Thoracic aorta (tissue), 2 donors: ENCODE measurements around the gene GBP4. TPM values are rescaled to one million over a fixed set of nuclear protein-coding genes. Genes with fewer than 3 reads are reported as not detected.
A peak's percentile ranks its signal among the peaks of the same experiment; 100 is the strongest.

Experiments used
- ATAC-seq: fragments of 150-250 bp; one replicate; pipeline ENCODE4 v1.8.0; 2017; ENCODE audit warnings: low read depth; ENCODE audit not compliant: insufficient number of reproducible peaks, low FRiP score
- DNase-seq: peaks from one replicate; pipeline ENCODE4 v3.0.0-alpha.2; 2020; ENCODE audit warnings: low spot score
- H3K27ac ChIP-seq, 2 donors: fragments of 200-600 bp; sonication (generic); 1 replicate in 1 of 2; 2 replicates in 1 of 2; pipeline ENCODE4 v1.5.1; 2016; ENCODE audit warnings: mild to moderate bottlenecking in 2 of 2, moderate library complexity in 2 of 2
- H3K27me3 ChIP-seq: fragments of 200-600 bp; sonication (generic); replicated peaks from 2 replicates; pipeline ENCODE4 v1.6.0; 2016; ENCODE audit warnings: mild to moderate bottlenecking; ENCODE audit not compliant: insufficient read depth
- H3K36me3 ChIP-seq: fragments of 200-600 bp; sonication (generic); one replicate; pipeline ENCODE4 v1.5.1; 2016
- H3K4me1 ChIP-seq, 2 donors: fragments of 200-600 bp; sonication (generic); 1 replicate in 1 of 2; 2 replicates in 1 of 2; pipeline versions ENCODE4 v1.5.1 to v1.6.0; 2016; ENCODE audit warnings: low read depth in 2 of 2, mild to moderate bottlenecking in 1 of 2; ENCODE audit not compliant: control insufficient read depth in 1 of 2
- H3K4me3 ChIP-seq: fragments of 200-600 bp; sonication (generic); 2 replicates; pipeline ENCODE4 v1.5.1; 2016; ENCODE audit warnings: mild to moderate bottlenecking
- H3K9me3 ChIP-seq: fragments of 200-600 bp; sonication (generic); 2 replicates; pipeline ENCODE4 v1.5.1; 2016
- CTCF ChIP-seq: fragments of 200-600 bp; sonication (generic); IDR thresholded peaks from one replicate; pipeline ENCODE4 v1.5.1; 2019; ENCODE audit warnings: antibody characterized with exemption
- total RNA-seq, 2 donors: library from RNA; depleted of rRNA; stranded (reverse); fragments of >200 nt; gene quantifications; one replicate each; pipeline versions ENCODE4 v1.1.0 to v1.2.3, GENCODE V29; 2016

GBP4 gene
- total RNA-seq, 2 donors from 2014 or later, result 5.8 to 20.2 TPM

GRCh38 chr1:89165811-89166210, 32.9 kb downstream of the GBP4 start:
- no peak overlapping the region for H3K27ac ChIP-seq
- no peaks in the 10 kb centered on the region for H3K36me3 ChIP-seq
- H3K27me3 ChIP-seq, result no peaks in the 10 kb centered on the region
- H3K4me3 ChIP-seq, result no peak overlapping the region
- DNase-seq (no peak), ATAC-seq (no peak)
- H3K9me3 ChIP-seq, result no peaks in the 10 kb centered on the region
- no peak for TF ChIP-seq CTCF
- no peaks in the 10 kb centered on the region for H3K4me1 ChIP-seq

GRCh38 chr1:89151047-89151446, 47.7 kb downstream of the GBP4 start:
- Histone ChIP-seq H3K4me1 (no peaks in the 10 kb centered on the region), H3K4me3 (no peak overlapping the region), H3K27ac (no peak overlapping the region), H3K36me3 (no peaks in the 10 kb centered on the region), H3K27me3 (no peaks in the 10 kb centered on the region), H3K9me3 (no peaks in the 10 kb centered on the region)
- DNase-seq (no peak), ATAC-seq (no peak)
- no peak for TF ChIP-seq CTCF

GRCh38 chr1:89149976-89150375, 48.8 kb downstream of the GBP4 start:
- TF ChIP-seq CTCF, result no peak
- Histone ChIP-seq H3K36me3 (no peaks in the 10 kb centered on the region), H3K4me1 (no peaks in the 10 kb centered on the region), H3K27ac (no peak overlapping the region), H3K4me3 (no peak overlapping the region), H3K9me3 (no peaks in the 10 kb centered on the region), H3K27me3 (no peaks in the 10 kb centered on the region)
- no peak for ATAC-seq
- no peak for DNase-seq

- Histone ChIP-seq H3K4me1 (no peaks in the 10 kb centered on the region), H3K36me3 (no peaks in the 10 kb centered on the region), H3K9me3 (no peaks in the 10 kb centered on the region), H3K4me3 (no peak overlapping the region), H3K27ac (no peak overlapping the region), H3K27me3 (no peaks in the 10 kb centered on the region)
- TF ChIP-seq CTCF, result peak; percentile 23
- no peak for ATAC-seq
- no peak for DNase-seq
These were observed 49.5 kb downstream of the GBP4 start for GRCh38 chr1:89149229-89149628.

- ATAC-seq, result no peak
These were observed 50.8 kb downstream of the GBP4 start for GRCh38 chr1:89147678-89148658.

More at GRCh38 chr1:89147678-89148658, 50.8 kb downstream of the GBP4 start:
- DNase-seq, result no peak
- Histone ChIP-seq H3K4me3 (no peak overlapping the region), H3K27ac (no peak overlapping the region), H3K27me3 (no peaks in the 10 kb centered on the region), H3K9me3 (no peaks in the 10 kb centered on the region), H3K4me1 (no peaks in the 10 kb centered on the region), H3K36me3 (no peaks in the 10 kb centered on the region)
- no peak for TF ChIP-seq CTCF
